ENCODE data around the gene FAM174A. TPM values are rescaled to one million over a fixed set of nuclear protein-coding genes. Genes with fewer than 3 reads are reported as not detected.

The FAM174A gene
- total and polyA plus RNA-seq, 9 of the 15 experiments (the other 6 are each of a cell fraction or from before 2014, with no cell fraction given), result 0.14 to 2.9 (median 1.2) TPM

GRCh38 chr5:100600298-100600994 is 65.3 kb downstream of the FAM174A start:
- Histone ChIP-seq H3K36me3 (ENCODE audit: control insufficient read depth, insufficient read depth, low read length) (no peaks in the 10 kb centered on the region), H3K4me2 (ENCODE audit: insufficient read depth, low read length) (no peak overlapping the region), H3K27ac (ENCODE audit: extremely low read depth, low read depth, low read length) (no peak overlapping the region), H3K4me3 (no peak overlapping the region), H4K20me1 (replicated peaks; ENCODE audit: control insufficient read depth, insufficient read depth, low read length) (no peaks in the 10 kb centered on the region), H3K4me1 (replicated peaks in 1 of 2; ENCODE audit: control insufficient read depth in 2 of 2, insufficient read depth in 2 of 2, low read length in 2 of 2) (no peaks in the 10 kb centered on the region), H3K79me2 (ENCODE audit: control insufficient read depth, insufficient read depth, low read length) (no peaks in the 10 kb centered on the region), H3K9me3 (replicated peaks; ENCODE audit: control insufficient read depth, insufficient read depth, low read depth, low read length) (no peaks in the 10 kb centered on the region), H2AFZ (ENCODE audit: low read depth, low read length) (no peak overlapping the region), H3K27me3 (ENCODE audit: control insufficient read depth in 2 of 2, insufficient read depth in 2 of 2, low read length in 2 of 2) (no peaks in the 10 kb centered on the region), H3K9me1 (ENCODE audit: control insufficient read depth, insufficient read depth, low read length) (no peaks in the 10 kb centered on the region), H3K9ac (ENCODE audit: insufficient read depth in 1 of 2, low read depth in 2 of 2, low read length in 2 of 2) (no peak overlapping the region)
- in situ Hi-C loops (cut with MboI), result no loop called here
- ChIA-PET POLR2A (interaction anchor here (0.8 kb wide), 1 partner anchor 13 kb away, joined by 5 read pairs; no protein-coding TSS in a partner anchor), CTCF (ENCODE audit: low intra/inter-chr PET ratio) (no interaction called here)
- DNase-seq (ENCODE audit: extremely low read depth in 1 of 4, low spot score in 3 of 4), result no peak
- no peak for FAIRE-seq
- intact Hi-C loops (cut with micrococcal nuclease), result no loop called here
- BruUV-seq (replicated peaks), result no TSS peak
- ATAC-seq, result no peak
- 0% methylated on average over 5 of the region's 5 CpGs for WGBS (ENCODE audit: insufficient coverage, low coverage, missing lambda C conversion rate)
- TF ChIP-seq ZBTB11 (CRISPR knock-in tag; IDR thresholded peaks at IDR 0.05) (no peak), ZNF354B (CRISPR knock-in tag; IDR thresholded peaks at IDR 0.05) (no peak), BRD9 (IDR thresholded peaks at IDR 0.05; ENCODE audit: low read depth, partially characterized antibody) (no peak), YY1 (IDR thresholded peaks at IDR 0.05; ENCODE audit: borderline replicate concordance in 1 of 3, control insufficient read depth in 1 of 3, extremely low read depth in 1 of 3, insufficient read depth in 3 of 3, insufficient read length in 1 of 3, insufficient replicate concordance in 2 of 3, low read depth in 1 of 3, low read length in 2 of 3) (no peak), KLF16 (IDR thresholded peaks at IDR 0.05) (no peak), EWSR1 (IDR thresholded peaks at IDR 0.05; ENCODE audit: borderline replicate concordance, low read depth, partially characterized antibody) (no peak), ZNF436 (CRISPR knock-in tag; IDR thresholded peaks at IDR 0.05) (no peak), TEAD1 (CRISPR knock-in tag; IDR thresholded peaks at IDR 0.05) (no peak), ZNF644 (tag; IDR thresholded peaks at IDR 0.05; ENCODE audit: low read depth) (no peak), HDAC6 (IDR thresholded peaks at IDR 0.05; ENCODE audit: low read depth, low read length) (no peak), ZNF518B (CRISPR knock-in tag; IDR thresholded peaks at IDR 0.05) (no peak), HES1 (IDR thresholded peaks at IDR 0.05; ENCODE audit: low read depth) (no peak), TEAD2 (tag; IDR thresholded peaks at IDR 0.05) (no peak)
